Stimulated activated CD4-positive, alpha-beta T cell treated with anti-CD3 and anti-CD28 coated beads, TNF-alpha, amount 100 ng/mL, for 48 hours (primary cell): ENCODE measurements around the gene TBL3.
A peak's percentile ranks its signal among the peaks of the same experiment; 100 is the strongest.

Source experiments
- DNase-seq, 3 donors: peaks; one replicate each; pipeline ENCODE4 v3.0.0-alpha.2; 2020; ENCODE audit warnings: low read depth in 3 of 3

The TBL3 gene

DNA sequence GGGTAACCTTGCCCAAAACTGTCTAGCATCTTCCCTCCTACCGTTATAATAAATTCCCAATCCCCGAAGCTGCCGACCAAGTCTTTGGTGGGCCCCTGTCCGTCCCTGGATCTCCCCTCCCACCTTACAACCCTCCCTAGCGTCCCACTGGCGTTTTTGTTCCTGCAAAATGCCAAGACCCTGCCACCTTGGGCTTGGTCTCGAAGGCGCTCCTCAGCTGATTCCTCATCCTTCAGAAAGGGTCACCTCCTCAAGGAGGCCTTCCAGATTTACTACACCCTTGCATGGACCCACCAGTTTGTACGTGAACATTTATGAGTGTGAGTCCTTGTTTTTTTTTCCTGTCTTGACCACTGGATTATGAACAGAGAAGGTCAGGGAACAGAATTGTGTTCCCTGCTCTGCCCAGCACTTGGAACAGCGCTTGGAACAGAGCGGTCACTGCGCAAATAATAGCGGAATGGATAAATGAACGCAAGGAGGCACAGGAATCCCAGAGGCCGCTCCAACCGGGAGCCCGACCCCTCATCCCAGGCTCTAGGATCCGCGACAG lies 11.2 kb downstream of the TBL3 start:
- no peak for DNase-seq

- DNase-seq: peak in 2 of 3 donors; percentile 66 to 67
These were observed 11.9 kb downstream of the TBL3 start, which contains the start of gene GFER for GRCh38 chr16:1983544-1984346. TSS of gene GFER (plus strand) at chr16:1984193. CDS start at chr16:1984219, 26 bp downstream.

GRCh38 chr16:1984347-1985225 lies 12.7 kb downstream of the TBL3 start:
- DNase-seq: no peak

- DNase-seq: no peak
These were observed 13.8 kb downstream of the TBL3 start for GRCh38 chr16:1985466-1986150.

- DNase-seq: no peak
These were observed 15.3 kb downstream of the TBL3 start for GRCh38 chr16:1987198-1987597.

DNA sequence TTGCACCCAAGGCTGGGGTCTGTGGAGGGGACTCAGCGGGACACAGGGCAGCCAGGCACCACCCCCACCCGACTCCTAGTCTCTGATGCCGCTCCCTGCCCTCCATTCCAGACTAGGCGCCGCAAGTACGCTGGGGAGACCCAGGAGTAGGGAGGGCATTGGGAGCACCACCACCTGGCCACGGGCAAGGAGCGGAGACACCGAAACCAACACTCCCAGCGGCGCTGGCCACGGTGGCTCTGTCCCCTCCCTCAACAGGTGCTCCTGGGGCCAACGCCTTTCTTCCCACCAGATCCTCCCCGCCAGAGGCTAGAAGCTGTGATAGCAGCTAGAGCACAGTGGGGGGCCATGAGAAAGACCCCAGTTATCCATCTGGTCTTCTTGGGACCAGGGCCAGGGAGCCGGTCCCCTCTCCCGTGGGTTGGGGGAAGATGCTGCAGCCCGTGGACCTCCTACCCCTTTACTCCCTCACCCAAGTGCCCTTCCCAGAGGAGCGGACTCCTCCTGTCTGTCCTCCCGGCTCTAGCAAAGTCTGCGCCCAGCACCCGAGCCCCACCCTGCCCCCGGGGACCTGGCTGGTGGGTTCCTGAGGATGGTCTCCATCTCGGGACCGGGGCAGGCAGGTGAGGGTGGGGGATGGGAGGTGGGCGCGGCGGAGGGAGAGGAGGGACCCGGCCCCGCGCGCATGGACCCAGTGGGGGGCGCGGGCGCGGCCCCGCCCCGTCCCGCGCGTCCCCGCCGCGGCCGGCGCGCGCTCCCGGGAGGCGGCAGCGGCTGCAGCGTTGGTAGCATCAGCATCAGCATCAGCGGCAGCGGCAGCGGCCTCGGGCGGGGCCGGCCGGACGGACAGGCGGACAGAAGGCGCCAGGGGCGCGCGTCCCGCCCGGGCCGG lies 17.6 kb downstream of the TBL3 start, which contains the start of gene SYNGR3:
TSS of gene SYNGR3 (plus strand) at position 762 of the 892 bp plus-strand sequence. CDS start 133 bp downstream, outside the sequence.
- no peak for DNase-seq

DNA sequence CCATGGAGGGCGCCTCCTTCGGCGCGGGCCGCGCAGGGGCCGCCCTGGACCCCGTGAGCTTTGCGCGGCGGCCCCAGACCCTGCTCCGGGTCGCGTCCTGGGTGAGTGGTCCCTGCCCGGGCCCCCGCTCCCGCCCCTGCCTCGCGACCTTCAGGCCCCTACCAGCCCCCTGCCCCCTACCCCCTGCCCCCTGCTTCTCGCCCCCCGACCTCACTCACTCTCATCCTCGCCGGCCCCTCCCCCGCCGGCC lies 18.2 kb downstream of the TBL3 start:
- no peak for DNase-seq

GRCh38 chr16:1990351-1991134 lies 18.7 kb downstream of the TBL3 start:
- no peak for DNase-seq

DNA sequence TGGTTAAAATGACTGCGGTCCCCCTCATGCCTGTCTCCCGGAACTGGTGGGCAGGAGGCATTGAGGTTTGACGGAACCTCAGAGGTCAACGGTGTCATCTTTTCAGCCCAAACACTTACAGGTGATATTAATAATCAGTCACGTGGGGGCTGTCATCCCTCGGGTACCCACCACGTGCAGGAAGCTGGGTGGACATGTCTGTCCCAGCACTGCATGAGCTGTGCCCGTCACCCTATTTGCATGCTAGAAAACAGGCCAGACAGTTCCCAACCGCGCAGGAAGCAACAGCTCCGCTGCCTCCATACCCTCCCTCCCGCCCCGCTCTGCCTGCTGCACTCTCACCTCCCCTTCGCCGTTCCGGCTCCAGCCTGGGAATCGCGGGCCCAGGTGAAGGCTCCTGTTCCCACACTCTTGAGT lies 19.3 kb downstream of the TBL3 start:
- no peak for DNase-seq

DNA sequence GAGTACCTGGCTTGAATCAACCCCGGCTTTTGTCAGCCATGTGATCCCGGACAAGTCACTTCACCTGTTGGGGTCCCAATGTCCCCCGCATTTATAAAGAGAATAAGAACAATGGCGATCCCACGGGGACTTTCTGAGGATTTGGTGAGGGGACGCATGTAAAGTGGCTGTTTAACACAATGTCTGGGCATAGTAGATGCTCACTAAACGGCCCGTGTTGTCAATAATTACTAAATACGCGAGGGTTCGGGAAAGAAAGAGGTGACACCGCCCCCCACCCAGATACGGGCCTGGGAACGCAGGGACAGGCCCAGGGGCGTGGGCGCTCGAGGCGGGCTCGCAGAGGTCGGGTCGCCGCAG lies 19.7 kb downstream of the TBL3 start:
- no peak for DNase-seq

DNA sequence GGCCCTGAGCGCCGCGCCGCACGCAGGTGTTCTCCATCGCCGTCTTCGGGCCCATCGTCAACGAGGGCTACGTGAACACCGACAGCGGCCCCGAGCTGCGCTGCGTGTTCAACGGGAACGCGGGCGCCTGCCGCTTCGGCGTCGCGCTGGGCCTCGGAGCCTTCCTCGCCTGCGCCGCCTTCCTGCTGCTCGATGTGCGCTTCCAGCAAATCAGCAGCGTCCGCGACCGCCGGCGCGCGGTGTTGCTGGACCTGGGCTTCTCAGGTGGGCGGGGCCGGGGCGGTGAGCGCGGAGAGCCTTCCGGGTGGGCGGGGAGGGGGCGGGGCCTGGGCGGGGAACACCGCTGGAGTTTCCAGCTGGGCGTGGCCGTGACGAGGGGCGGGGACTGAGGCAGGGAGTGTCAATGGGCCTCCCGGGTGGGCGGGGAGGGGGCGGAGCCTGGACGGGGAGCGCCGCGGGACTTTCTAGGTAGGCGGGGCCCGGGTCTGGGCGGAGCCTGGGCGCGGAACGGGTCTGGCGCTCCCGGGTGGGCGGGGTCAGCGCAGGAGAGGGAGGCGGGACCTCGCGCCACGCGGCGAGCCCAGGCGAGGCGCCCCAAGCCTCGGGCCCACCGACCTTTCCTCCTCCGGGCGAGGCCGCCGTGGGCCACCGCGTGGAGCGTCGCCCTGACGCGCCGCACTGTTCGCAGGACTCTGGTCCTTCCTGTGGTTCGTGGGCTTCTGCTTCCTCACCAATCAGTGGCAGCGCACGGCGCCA lies 20.3 kb downstream of the TBL3 start:
- DNase-seq: peak; percentile 97 to 98 (median 97)

- no peak for DNase-seq
These were observed 21.0 kb downstream of the TBL3 start for GRCh38 chr16:1992704-1993317.

- no peak for DNase-seq
These were observed 21.9 kb downstream of the TBL3 start for GRCh38 chr16:1993731-1994131.

- DNase-seq: no peak
These were observed 25.9 kb downstream of the TBL3 start for GRCh38 chr16:1997494-1998359.

- no peak for DNase-seq
These were observed 26.5 kb downstream of the TBL3 start for GRCh38 chr16:1998360-1998835.

- no peak for DNase-seq
These were observed 27.3 kb downstream of the TBL3 start for GRCh38 chr16:1998852-1999801.
